Middle frontal gyrus (tissue), 1 donor: ENCODE measurements around the gene MAGI1.
A peak's percentile ranks its signal among the peaks of the same experiment; 100 is the strongest.
"Not testable (repeated sequence)": the region's sequence is repeated elsewhere in the genome, so short reads cannot be mapped to it uniquely, and the experiment has no call there.

Experiments
- DNase-seq: peaks from one replicate; pipeline ENCODE4 v3.0.0-alpha.2; 2015; ENCODE audit warnings: low spot score; ENCODE audit errors: extremely low spot score

MAGI1 gene

DNA sequence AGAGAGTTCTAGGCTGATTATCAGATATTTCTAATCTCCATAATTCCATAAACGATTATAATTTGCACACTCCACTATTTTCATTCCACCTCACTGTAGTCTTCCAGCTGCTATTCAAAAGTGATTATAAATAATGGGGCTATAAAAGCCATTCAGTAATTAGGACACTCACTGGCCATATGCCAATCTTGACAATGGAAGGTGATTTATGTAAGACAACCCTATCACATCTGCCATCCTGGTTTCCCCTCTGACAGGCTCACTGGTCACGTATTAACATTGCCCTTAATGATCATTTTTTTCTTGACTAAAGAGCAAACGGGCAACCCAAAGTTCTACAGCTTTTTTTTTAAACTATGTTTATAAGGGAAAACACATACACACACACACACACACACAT, 402.4 kb downstream of the MAGI1 start:
- DNase-seq, result no peak

DNA sequence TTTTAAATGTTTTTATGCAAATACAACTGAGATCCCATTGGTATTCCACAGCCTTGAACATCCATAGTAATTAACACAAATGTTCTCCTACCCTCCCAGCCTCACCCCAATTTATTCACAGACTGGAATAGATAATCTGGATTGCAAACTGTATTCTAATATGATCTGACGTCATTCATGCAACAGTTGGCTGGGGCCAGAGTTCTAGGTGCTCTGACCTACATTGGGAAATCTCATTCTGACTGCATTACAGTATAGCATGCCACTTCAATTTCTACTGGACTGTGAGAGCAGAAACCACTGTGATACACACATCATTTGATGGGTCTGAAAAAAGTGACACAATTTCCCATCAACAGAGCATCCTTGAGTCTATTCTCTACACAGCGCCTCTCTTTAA, 403.1 kb downstream of the MAGI1 start:
- no peak for DNase-seq

- DNase-seq, result no peak
Observed at GRCh38 chr3:65633018-65633638, 405.6 kb downstream of the MAGI1 start.

GRCh38 chr3:65632414-65632813, 406.3 kb downstream of the MAGI1 start:
- no peak for DNase-seq

DNA sequence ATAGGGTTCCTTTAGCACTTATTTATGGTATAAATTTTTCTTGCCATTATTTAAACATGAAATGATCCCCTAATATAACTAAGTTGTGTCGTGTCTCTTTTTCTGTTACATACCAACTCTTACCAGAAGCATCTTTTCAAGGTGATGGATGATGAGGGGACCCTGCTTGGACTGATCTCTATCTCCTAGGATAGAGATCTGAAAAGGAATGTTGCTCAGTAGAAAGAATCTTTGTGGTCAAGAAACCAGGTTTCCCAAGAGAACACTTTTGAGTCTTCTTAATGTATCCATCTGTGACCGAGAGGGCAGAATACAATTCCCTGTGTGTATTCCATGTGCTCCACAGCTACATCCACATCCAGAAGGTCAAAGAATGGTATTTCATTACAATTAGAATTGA, 409.7 kb downstream of the MAGI1 start:
- DNase-seq, result no peak

DNA sequence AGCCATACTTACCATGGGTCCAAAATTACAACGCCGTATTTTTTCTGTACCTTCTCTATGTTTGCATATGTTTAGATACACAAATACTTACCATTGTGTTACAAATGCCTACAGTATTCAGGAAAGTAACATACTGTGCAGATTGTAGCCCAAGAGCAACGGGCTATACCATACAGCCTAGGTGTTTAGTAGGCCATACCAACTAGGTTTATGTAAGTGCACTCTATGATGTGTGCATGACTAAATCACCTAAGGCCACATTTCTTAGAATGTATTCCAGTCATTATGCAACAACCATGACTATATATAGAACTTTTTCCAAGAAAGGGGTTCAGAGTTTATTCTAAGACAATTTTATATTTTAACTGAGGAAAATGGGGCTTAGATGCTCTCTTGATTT, 411.7 kb downstream of the MAGI1 start:
- DNase-seq, result no peak

- no peak for DNase-seq
Observed at GRCh38 chr3:65625305-65625704, 413.4 kb downstream of the MAGI1 start.

- no peak for DNase-seq
Observed at GRCh38 chr3:65623362-65623761, 415.4 kb downstream of the MAGI1 start.

DNA sequence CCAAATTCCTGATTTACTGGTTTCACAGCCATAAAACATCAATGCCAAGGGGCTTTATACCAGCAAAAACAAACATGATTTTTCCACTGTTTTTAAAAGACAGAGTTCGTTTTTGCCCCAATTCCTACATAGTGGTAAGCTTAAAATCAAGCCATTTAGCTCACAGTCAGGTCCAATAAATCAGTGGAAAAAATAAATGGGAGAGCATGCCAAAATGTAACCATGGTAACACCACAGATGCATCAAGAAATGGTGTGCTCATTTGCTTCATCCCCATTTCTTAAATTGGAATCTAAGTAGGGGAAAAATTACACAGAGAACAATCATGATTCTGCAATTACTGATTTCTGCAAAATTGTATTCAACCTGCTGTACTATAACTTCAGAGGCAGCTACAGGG, 418.8 kb downstream of the MAGI1 start:
- DNase-seq, result peak; percentile 40

- DNase-seq, result no peak
Observed at GRCh38 chr3:65619451-65619881, 419.3 kb downstream of the MAGI1 start.

GRCh38 chr3:65618599-65618998, 420.1 kb downstream of the MAGI1 start:
- no peak for DNase-seq

GRCh38 chr3:65617787-65618186, 420.9 kb downstream of the MAGI1 start:
- no peak for DNase-seq

DNA sequence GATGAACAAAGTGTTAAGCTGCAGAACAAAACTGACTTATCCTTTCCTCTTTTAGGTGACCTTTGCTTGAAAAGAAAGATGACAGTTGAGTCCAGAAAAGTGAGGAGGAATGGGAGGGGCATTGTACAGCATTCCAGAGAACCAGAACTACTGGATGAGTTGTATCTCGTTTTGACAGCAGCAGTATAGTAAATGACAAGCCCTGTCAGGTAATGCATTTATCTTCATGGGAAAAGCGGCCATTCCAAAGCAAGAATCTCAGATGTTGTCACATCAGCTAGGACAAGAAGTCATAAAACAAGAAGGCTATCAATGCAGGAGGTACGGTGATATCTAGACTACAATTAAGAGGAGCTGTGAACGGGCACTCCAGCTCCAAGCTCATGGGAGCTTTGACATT, 421.5 kb downstream of the MAGI1 start:
- DNase-seq, result no peak

DNA sequence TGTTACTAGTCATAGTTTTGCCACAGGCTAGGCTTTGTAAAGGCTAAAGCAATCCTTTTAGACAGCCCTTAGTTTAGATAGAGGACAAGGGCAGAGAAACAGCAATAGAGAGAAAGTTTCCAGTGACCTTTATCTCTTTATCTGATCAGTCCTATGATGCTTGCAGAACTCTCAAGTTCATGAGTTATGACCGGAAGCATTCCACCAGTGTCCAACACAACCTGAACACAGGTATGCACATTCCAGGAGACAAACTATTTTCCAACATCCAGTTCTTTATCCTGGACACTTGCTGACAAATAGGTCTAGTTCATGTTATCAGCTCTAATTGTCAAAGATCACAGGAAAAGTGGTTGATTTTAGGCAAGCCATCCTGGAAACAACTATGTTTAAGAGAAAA, 422.2 kb downstream of the MAGI1 start:
- no peak for DNase-seq

DNA sequence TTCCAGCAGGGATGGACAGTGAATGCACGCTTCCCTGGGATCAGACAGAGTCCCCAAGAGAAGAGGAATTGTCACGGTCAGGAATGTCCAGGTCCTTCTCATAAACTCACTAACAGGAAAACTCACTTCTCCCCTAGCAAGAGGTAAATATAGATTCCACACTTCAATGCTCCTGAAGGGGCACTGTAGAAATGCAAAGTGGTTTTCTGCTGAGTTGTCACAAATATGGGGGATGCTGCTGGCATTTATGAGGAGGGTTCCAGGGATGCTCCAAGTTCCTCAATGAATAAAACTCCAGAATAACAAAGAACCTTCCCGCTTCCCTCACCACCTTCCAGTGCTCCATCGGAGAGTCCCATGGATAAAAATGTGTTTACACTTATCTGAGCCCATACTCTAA, 423.4 kb downstream of the MAGI1 start:
- DNase-seq, result no peak

GRCh38 chr3:65614585-65614984, 424.1 kb downstream of the MAGI1 start:
- DNase-seq, result no peak

DNA sequence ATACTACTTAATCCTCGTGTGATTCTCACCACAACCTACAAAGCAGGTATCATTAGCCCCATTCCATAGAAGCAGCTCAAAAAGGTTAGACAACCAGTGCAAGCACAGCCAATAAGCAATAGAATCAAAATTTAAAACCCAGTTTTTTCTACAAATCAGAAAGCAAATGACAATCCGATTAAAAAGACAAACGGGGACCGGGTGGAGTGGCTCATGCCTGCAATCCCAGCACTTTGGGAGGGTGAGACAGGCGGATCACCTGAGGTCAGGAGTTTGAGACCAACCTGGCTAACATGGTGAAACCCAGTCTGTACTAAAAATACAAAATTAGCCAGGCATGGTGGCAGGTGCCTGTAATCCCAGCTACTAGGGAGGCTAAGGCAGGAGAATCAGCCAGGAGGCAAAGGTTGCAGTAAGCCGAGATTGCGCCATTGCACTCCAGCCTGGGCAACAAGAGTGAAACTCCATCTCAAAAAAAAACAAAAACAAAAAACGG, 430.7 kb downstream of the MAGI1 start:
- not testable (repeated sequence) for DNase-seq

DNA sequence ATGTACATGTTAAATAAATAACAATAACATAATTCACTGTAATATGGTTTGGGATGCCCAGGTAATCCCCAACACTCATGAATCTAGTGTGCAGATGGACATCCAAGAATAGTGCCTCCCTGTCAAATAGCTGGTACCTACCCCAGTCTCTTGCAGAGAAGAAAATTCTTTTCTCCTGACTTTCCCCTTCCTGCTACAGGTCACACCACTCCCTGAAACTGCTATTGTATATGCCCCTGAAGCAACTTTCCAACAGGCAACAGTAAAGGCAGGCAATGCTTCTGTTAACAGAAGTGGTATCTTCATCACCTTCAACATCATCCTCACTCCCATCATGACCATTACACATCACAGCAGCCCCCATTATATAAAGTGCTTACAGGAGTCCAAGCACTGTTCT, 431.6 kb downstream of the MAGI1 start:
- no peak for DNase-seq

GRCh38 chr3:65605876-65606432, 432.8 kb downstream of the MAGI1 start:
- no peak for DNase-seq

DNA sequence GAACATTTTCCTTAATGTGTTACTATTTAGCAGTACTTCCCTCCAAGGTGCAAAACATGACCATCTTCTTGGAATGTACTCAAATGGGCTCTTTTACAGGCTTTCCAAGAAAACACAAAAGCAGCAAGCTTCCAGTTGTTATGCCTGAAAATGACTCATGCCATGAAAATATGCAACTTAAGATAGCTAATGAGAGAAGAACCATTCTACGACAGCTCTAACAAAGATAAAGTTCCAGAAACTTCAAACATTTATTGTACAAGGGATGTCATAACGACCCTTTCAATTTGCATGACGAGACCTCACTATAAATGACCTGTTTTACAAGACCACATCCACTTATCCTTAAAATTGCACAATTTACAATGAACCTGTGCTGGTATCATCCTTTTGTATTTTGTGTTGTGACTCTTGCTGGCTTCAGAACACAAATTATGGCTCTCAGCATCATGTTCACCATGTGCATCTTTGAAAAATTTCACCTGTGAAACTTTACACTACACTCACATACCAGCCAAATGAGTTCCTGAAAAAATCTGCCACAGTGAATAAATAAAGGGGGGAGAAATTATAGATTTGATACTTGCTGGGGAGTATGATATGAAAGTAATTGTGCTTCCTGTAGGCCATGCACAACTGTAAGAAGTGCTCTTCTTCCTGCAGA, 433.7 kb downstream of the MAGI1 start:
- no peak for DNase-seq

DNA sequence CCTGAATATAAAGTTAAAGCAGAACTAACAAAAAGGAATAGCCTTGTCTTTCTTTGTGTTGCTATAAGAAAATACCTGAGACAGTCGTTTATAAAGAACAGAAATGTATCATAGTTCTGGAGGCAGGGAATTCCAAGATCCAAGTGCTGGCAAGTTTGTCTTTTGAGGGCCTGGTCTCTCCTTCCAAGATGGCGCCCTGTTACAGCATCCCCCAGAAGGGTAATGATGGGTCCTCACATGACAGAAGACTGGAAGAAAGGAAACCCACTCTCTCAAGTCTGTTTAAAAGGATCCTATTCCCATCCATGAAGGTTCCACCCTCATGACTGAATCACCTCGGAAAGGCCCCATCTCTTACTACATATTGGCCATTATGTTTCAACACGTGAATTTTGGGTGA, 435.1 kb downstream of the MAGI1 start:
- no peak for DNase-seq

GRCh38 chr3:65600888-65601287, 437.8 kb downstream of the MAGI1 start:
- no peak for DNase-seq

GRCh38 chr3:65597952-65598413, 440.7 kb downstream of the MAGI1 start:
- DNase-seq, result peak; percentile 51
